HepG2 (cell line): ENCODE results near the gene SH3YL1. TPM values are rescaled to one million over a fixed set of nuclear protein-coding genes. Genes with fewer than 3 reads are reported as not detected.

Source experiments
- AGO2 ChIP-seq: fragments of 200-400 bp; formaldehyde crosslinking; optimal IDR thresholded peaks from 2 replicates; pipeline ENCODE3; 2017; ENCODE audit warnings: mild to moderate bottlenecking, low read depth, low read length, moderate library complexity
- HCFC1 ChIP-seq: fragments of 150-350 bp; IDR thresholded peaks from 2 replicates; pipeline ENCODE4 v1.6.1; 2014; ENCODE audit warnings: low read depth, low read length
- IRF2 ChIP-seq: IDR thresholded peaks from 2 replicates; pipeline ENCODE4 v1.6.1; 2018; ENCODE audit warnings: missing genetic modification reagents, missing compliant biosample characterization
- KDM5A ChIP-seq: fragments of 200-600 bp; sonication (generic); IDR thresholded peaks from 2 replicates; pipeline ENCODE4 v1.7.0; 2018; ENCODE audit warnings: antibody characterized with exemption, mild to moderate bottlenecking, low read length, borderline replicate concordance
- NR2F2 ChIP-seq: IDR thresholded peaks from 2 replicates; pipeline ENCODE4 v1.6.1; 2012; ENCODE audit warnings: low read depth, inconsistent platforms, borderline replicate concordance
- SOX13 ChIP-seq, 3 experiments: fragments of 450-650 bp in 1 of 3; sonication (generic) in 1 of 3; formaldehyde crosslinking in 1 of 3; IDR thresholded peaks in 2 of 3; conservative IDR thresholded peaks in 1 of 3; 2 replicates each; pipeline versions ENCODE4 v1.5.0 to v1.6.1; 2016 to 2020; ENCODE audit warnings: antibody characterized with exemption in 1 of 3, mild to moderate bottlenecking in 1 of 3, missing compliant biosample characterization in 1 of 3, missing genetic modification reagents in 1 of 3, moderate library complexity in 1 of 3
- SUZ12 ChIP-seq: fragments of 150-350 bp; IDR thresholded peaks from 2 replicates; pipeline ENCODE4 v1.6.1; 2014; ENCODE audit warnings: low read depth, low read length
- TSC22D2 ChIP-seq: sonication (generic); formaldehyde crosslinking; IDR thresholded peaks from 2 replicates; pipeline ENCODE4 v1.5.1; 2020; ENCODE audit warnings: missing genetic modification reagents, mild to moderate bottlenecking, borderline replicate concordance
- XRCC5 ChIP-seq: fragments of 200-400 bp; formaldehyde crosslinking; optimal IDR thresholded peaks from 2 replicates; pipeline ENCODE3; 2017; ENCODE audit warnings: mild to moderate bottlenecking, low read length
- ZBTB1 ChIP-seq: sonication (generic); formaldehyde crosslinking; IDR thresholded peaks from 2 replicates; pipeline ENCODE4 v1.4.0; 2020; ENCODE audit warnings: missing genetic modification reagents, borderline replicate concordance
- ZNF563 ChIP-seq: sonication (generic); formaldehyde crosslinking; IDR thresholded peaks from 2 replicates; pipeline ENCODE4 v1.8.0; 2022; ENCODE audit warnings: mild to moderate bottlenecking, moderate library complexity, missing genetic modification reagents
- ZNF660 ChIP-seq: sonication (generic); formaldehyde crosslinking; IDR thresholded peaks from 2 replicates; pipeline ENCODE4 v1.5.1; 2020; ENCODE audit warnings: mild to moderate bottlenecking, low read depth, missing genetic modification reagents, borderline replicate concordance
- ZNF766 ChIP-seq: sonication (generic); formaldehyde crosslinking; IDR thresholded peaks from 2 replicates; pipeline ENCODE4 v1.5.0; 2020; ENCODE audit warnings: missing genetic modification reagents, borderline replicate concordance
- polyA plus RNA-seq, 8 experiments: library from polyadenylated mRNA; depleted of rRNA in 3 of 8; stranded (reverse) in 7 of 8; unstranded in 1 of 8; fragments of >200 nt; fragmentation: Illumina TruSeq in 4 of 8; extraction: Trizol in 4 of 8; gene quantifications; 2 replicates each; pipeline versions ENCODE4 v1.2.1 to v1.2.3, GENCODE V29; 2011 to 2016; ENCODE audit warnings: low read depth in 4 of 8, missing spikeins in 1 of 8, mixed read lengths in 1 of 8; ENCODE audit not compliant: insufficient read depth in 1 of 8
- total RNA-seq, 5 experiments: library from RNA; depleted of rRNA; stranded (reverse); fragments of >200 nt; fragmentation: Illumina TruSeq; extraction: Trizol; gene quantifications; 2 replicates each; pipeline ENCODE4 v1.2.3, GENCODE V29; 2016; ENCODE audit warnings: low read depth in 1 of 5
- TF ChIP-seq, protein P1 (sequence below), 2 experiments: IDR thresholded peaks; 2 replicates each; pipeline ENCODE4 v1.6.1; 2011 to 2012; ENCODE audit warnings: low read length in 2 of 2, borderline replicate concordance in 1 of 2, low read depth in 1 of 2, mild to moderate bottlenecking in 1 of 2, moderate library complexity in 1 of 2
- TF ChIP-seq, protein P2 (sequence below): sonication (generic); formaldehyde crosslinking; IDR thresholded peaks from 2 replicates; pipeline ENCODE4 v1.5.0; 2020; ENCODE audit warnings: mild to moderate bottlenecking, missing genetic modification reagents, borderline replicate concordance
- TF ChIP-seq, protein P3 (sequence below): sonication (generic); formaldehyde crosslinking; IDR thresholded peaks from 2 replicates; pipeline ENCODE4 v1.5.1; 2020; ENCODE audit warnings: mild to moderate bottlenecking, missing genetic modification reagents, moderate library complexity

The SH3YL1 gene
- total and polyA plus RNA-seq, 2 of the 13 experiments (the other 11 are each of a cell fraction or from before 2014, with no cell fraction given), result 13.0 to 48.2 TPM

DNA sequence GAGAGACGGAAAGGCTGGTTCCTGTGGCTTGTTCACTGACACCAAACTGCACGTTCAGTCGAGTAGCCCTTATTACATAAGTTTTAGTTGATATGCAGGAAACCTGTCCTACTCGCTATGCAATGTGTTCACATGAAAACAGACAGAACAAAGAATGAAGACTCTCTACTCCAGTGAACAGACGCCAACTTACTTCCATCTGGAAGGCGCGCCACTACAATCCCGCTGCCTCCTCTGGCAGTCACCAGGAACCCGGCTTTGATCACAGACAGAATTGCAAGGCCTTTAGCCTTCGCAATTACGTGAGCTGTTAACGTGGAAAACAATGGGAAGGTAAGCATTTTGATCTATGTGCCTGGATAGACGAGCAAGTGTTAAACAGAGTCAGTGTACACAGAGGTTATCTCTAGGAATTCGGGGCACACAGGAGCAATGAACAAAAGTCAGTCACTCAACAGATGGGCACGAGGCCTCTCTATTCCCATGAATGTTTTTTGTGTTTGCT lies 14.2 kb downstream of the SH3YL1 start (continued):
- TF ChIP-seq SOX13 (IDR thresholded peaks at IDR 0.05), result peak; percentile 98
- TF ChIP-seq SOX13 (CRISPR knock-in tag; conservative IDR thresholded peaks at IDR 0.05 in 1 of 2, IDR thresholded peaks at IDR 0.05 in 1 of 2), result peak in 1 of 2 experiments; percentile 100; a peak in 2 of 4 replicates
- TF ChIP-seq NR2F2, result peak; percentile 91
- TF ChIP-seq ZNF660, result no peak
- TF ChIP-seq, protein P1, sequence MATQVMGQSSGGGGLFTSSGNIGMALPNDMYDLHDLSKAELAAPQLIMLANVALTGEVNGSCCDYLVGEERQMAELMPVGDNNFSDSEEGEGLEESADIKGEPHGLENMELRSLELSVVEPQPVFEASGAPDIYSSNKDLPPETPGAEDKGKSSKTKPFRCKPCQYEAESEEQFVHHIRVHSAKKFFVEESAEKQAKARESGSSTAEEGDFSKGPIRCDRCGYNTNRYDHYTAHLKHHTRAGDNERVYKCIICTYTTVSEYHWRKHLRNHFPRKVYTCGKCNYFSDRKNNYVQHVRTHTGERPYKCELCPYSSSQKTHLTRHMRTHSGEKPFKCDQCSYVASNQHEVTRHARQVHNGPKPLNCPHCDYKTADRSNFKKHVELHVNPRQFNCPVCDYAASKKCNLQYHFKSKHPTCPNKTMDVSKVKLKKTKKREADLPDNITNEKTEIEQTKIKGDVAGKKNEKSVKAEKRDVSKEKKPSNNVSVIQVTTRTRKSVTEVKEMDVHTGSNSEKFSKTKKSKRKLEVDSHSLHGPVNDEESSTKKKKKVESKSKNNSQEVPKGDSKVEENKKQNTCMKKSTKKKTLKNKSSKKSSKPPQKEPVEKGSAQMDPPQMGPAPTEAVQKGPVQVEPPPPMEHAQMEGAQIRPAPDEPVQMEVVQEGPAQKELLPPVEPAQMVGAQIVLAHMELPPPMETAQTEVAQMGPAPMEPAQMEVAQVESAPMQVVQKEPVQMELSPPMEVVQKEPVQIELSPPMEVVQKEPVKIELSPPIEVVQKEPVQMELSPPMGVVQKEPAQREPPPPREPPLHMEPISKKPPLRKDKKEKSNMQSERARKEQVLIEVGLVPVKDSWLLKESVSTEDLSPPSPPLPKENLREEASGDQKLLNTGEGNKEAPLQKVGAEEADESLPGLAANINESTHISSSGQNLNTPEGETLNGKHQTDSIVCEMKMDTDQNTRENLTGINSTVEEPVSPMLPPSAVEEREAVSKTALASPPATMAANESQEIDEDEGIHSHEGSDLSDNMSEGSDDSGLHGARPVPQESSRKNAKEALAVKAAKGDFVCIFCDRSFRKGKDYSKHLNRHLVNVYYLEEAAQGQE (IDR thresholded peaks at IDR 0.05; ENCODE audit: borderline replicate concordance in 1 of 2, low read depth in 1 of 2, low read length in 2 of 2), result peak in 1 of 2 experiments; percentile 58; a peak in 1 of 4 replicates
- peak; percentile 89 for TF ChIP-seq IRF2 (CRISPR knock-in tag)
- TF ChIP-seq TSC22D2 (CRISPR knock-in tag), result peak; percentile 65; the same call in 1 of the 2 replicates
- TF ChIP-seq, protein P2, sequence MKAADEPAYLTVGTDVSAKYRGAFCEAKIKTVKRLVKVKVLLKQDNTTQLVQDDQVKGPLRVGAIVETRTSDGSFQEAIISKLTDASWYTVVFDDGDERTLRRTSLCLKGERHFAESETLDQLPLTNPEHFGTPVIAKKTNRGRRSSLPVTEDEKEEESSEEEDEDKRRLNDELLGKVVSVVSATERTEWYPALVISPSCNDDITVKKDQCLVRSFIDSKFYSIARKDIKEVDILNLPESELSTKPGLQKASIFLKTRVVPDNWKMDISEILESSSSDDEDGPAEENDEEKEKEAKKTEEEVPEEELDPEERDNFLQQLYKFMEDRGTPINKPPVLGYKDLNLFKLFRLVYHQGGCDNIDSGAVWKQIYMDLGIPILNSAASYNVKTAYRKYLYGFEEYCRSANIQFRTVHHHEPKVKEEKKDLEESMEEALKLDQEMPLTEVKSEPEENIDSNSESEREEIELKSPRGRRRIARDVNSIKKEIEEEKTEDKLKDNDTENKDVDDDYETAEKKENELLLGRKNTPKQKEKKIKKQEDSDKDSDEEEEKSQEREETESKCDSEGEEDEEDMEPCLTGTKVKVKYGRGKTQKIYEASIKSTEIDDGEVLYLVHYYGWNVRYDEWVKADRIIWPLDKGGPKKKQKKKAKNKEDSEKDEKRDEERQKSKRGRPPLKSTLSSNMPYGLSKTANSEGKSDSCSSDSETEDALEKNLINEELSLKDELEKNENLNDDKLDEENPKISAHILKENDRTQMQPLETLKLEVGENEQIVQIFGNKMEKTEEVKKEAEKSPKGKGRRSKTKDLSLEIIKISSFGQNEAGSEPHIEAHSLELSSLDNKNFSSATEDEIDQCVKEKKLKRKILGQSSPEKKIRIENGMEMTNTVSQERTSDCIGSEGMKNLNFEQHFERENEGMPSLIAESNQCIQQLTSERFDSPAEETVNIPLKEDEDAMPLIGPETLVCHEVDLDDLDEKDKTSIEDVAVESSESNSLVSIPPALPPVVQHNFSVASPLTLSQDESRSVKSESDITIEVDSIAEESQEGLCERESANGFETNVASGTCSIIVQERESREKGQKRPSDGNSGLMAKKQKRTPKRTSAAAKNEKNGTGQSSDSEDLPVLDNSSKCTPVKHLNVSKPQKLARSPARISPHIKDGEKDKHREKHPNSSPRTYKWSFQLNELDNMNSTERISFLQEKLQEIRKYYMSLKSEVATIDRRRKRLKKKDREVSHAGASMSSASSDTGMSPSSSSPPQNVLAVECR (CRISPR knock-in tag), result peak; percentile 70; the same call in 1 of the 2 replicates
- TF ChIP-seq AGO2, result no peak
- peak; percentile 81; the same call in 1 of the 2 replicates for TF ChIP-seq ZBTB1 (CRISPR knock-in tag)
- TF ChIP-seq ZNF563 (CRISPR knock-in tag), result peak; percentile 47; the same call in 1 of the 2 replicates
- TF ChIP-seq, protein P3, sequence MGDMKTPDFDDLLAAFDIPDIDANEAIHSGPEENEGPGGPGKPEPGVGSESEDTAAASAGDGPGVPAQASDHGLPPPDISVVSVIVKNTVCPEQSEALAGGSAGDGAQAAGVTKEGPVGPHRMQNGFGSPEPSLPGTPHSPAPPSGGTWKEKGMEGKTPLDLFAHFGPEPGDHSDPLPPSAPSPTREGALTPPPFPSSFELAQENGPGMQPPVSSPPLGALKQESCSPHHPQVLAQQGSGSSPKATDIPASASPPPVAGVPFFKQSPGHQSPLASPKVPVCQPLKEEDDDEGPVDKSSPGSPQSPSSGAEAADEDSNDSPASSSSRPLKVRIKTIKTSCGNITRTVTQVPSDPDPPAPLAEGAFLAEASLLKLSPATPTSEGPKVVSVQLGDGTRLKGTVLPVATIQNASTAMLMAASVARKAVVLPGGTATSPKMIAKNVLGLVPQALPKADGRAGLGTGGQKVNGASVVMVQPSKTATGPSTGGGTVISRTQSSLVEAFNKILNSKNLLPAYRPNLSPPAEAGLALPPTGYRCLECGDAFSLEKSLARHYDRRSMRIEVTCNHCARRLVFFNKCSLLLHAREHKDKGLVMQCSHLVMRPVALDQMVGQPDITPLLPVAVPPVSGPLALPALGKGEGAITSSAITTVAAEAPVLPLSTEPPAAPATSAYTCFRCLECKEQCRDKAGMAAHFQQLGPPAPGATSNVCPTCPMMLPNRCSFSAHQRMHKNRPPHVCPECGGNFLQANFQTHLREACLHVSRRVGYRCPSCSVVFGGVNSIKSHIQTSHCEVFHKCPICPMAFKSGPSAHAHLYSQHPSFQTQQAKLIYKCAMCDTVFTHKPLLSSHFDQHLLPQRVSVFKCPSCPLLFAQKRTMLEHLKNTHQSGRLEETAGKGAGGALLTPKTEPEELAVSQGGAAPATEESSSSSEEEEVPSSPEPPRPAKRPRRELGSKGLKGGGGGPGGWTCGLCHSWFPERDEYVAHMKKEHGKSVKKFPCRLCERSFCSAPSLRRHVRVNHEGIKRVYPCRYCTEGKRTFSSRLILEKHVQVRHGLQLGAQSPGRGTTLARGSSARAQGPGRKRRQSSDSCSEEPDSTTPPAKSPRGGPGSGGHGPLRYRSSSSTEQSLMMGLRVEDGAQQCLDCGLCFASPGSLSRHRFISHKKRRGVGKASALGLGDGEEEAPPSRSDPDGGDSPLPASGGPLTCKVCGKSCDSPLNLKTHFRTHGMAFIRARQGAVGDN (CRISPR knock-in tag), result peak; percentile 9; the same call in 1 of the 2 replicates
- TF ChIP-seq ZNF766 (CRISPR knock-in tag), result peak; percentile 76; the same call in 1 of the 2 replicates
- TF ChIP-seq HCFC1, result no peak
- TF ChIP-seq XRCC5, result peak; percentile 72
- peak; percentile 37; the same call in 1 of the 2 replicates for TF ChIP-seq KDM5A
- no peak for TF ChIP-seq SUZ12
